CD1c-positive myeloid dendritic cell (primary cell): Measurements from ENCODE around the gene DTYMK.

Experiments used
- DNase-seq: peaks from one replicate; pipeline ENCODE4 v3.0.0-alpha.2; 2016; ENCODE audit errors: extremely low spot score

Gene DTYMK

GRCh38 chr2:241649927-241650326, 36.7 kb downstream of the DTYMK start:
- no peak for DNase-seq

- DNase-seq: no peak
Measured at GRCh38 chr2:241649404-241649803, 37.2 kb downstream of the DTYMK start.

GRCh38 chr2:241648453-241648852, 38.2 kb downstream of the DTYMK start:
- no peak for DNase-seq

GRCh38 chr2:241645915-241646645, 40.5 kb downstream of the DTYMK start:
- no peak for DNase-seq

GRCh38 chr2:241645056-241645914, 41.3 kb downstream of the DTYMK start:
- no peak for DNase-seq

- DNase-seq: peak; percentile 30
Measured at GRCh38 chr2:241641631-241642030, 45.0 kb downstream of the DTYMK start.

- DNase-seq: no peak
Measured at GRCh38 chr2:241640165-241640795, 46.3 kb downstream of the DTYMK start.

- no peak for DNase-seq
Measured at GRCh38 chr2:241639385-241639784, 47.2 kb downstream of the DTYMK start.

- DNase-seq: no peak
Measured at GRCh38 chr2:241638940-241639339, 47.7 kb downstream of the DTYMK start.

- DNase-seq: peak; percentile 79
Measured at GRCh38 chr2:241637795-241638660, 48.6 kb downstream of the DTYMK start.

GRCh38 chr2:241637018-241637794, 49.4 kb downstream of the DTYMK start, which contains the start of the genes ATG4B and THAP4:
Gene ATG4B, plus strand, starts transcription at chr2:241637693. Its CDS starts 22 bp downstream, at chr2:241637715.
Gene THAP4, minus strand, starts transcription at chr2:241637158. Its CDS starts 141 bp downstream, at chr2:241637017.
- peak; percentile 93 for DNase-seq

- DNase-seq: peak; percentile 22
Measured at GRCh38 chr2:241636182-241637017, 50.2 kb downstream of the DTYMK start.

GRCh38 chr2:241635756-241636155, 50.9 kb downstream of the DTYMK start:
- no peak for DNase-seq

- DNase-seq: no peak
Measured at GRCh38 chr2:241633561-241633960, 53.1 kb downstream of the DTYMK start.

- DNase-seq: no peak
Measured at GRCh38 chr2:241632478-241633325, 53.9 kb downstream of the DTYMK start.

GRCh38 chr2:241629762-241630435, 56.7 kb downstream of the DTYMK start:
- DNase-seq: no peak

GRCh38 chr2:241627675-241628074, 58.9 kb downstream of the DTYMK start:
- DNase-seq: no peak
